ENCODE data around the gene FBXW12.

The FBXW12 gene

DNA sequence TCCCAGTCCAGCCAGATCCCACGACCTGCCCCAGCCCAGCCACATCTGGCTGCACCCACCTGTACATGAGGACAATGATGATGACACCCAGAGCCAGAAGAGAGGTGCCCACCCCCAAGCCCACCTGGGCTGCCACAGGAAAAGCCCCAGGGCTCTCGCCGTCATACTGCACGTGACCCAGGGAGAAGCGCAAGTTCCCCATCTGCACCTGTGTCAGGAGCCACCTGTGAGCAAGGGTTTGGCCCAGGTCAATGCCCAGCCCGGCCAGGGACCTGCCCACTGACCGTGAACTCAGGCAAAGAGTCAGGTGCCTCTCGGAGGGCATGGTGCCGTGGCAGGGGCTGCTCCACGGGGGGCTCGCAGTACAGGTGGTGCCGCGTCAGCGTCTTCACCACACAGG lies 41.6 kb downstream of the FBXW12 start:
- in situ Hi-C loops (cut with HindIII; ENCODE audit: low pct_unique_long_range_greater_than_20kb, low sequenced_read_pairs): no loop called here
- no peak for TF ChIP-seq JUND (IDR thresholded peaks at IDR 0.05; ENCODE audit: low read depth)
- DNase-seq (ENCODE audit: low read depth in 1 of 2, low spot score in 1 of 2): no peak

GRCh38 chr3:48414376-48415250 lies 42.6 kb downstream of the FBXW12 start:
- TF ChIP-seq JUND (IDR thresholded peaks at IDR 0.05; ENCODE audit: low read depth): no peak
- in situ Hi-C loops (cut with HindIII; ENCODE audit: low pct_unique_long_range_greater_than_20kb, low sequenced_read_pairs): no loop called here
- no peak for DNase-seq (ENCODE audit: low read depth in 1 of 2, low spot score in 1 of 2)

GRCh38 chr3:48415251-48415953 lies 43.4 kb downstream of the FBXW12 start:
- no peak for DNase-seq (ENCODE audit: low read depth in 1 of 2, low spot score in 1 of 2)
- in situ Hi-C loops (cut with HindIII; ENCODE audit: low pct_unique_long_range_greater_than_20kb, low sequenced_read_pairs): no loop called here
- no peak for TF ChIP-seq JUND (IDR thresholded peaks at IDR 0.05; ENCODE audit: low read depth)

DNA sequence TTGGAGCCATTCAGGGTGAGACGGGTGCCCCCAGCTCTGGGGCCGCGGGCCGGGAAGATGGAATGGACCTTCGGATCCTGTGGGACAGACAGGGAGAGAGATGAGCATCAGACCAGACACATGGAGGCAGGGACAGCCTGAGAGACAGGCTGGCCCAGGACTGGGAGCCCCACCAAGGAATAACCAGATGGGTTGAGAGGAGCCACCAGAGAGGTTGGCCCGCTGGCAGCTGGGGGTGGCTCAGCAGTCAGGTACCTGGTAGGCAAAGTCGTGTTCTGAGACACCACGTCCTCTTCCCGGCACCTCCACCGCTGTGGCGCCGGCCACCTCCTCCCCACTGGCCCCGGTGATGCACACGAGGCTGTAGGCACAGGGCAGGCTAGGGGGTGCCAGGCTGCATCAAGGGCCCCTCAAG lies 44.1 kb downstream of the FBXW12 start:
- no peak for DNase-seq (ENCODE audit: low read depth in 1 of 2, low spot score in 1 of 2)
- TF ChIP-seq JUND (IDR thresholded peaks at IDR 0.05; ENCODE audit: low read depth): no peak
- in situ Hi-C loops (cut with HindIII; ENCODE audit: low pct_unique_long_range_greater_than_20kb, low sequenced_read_pairs): no loop called here

DNA sequence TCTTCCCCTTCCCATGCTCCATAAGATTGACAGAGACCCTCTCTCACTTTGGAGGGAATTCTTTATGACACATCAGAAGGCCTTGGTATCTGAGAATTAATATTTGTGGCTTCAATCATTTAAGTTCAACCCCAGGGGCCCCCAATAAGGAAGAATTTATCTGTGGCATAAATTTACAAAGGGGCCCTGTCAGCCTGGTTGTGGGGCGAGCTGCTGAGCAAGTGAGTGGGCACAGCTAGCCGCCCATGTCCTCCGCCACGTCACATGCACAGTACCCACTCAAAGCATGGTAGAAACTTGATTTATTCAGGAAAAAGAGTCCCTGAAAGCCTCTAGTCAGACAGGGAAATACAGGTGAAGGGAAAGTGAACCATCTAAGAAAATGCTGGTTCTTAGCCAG lies 44.5 kb downstream of the FBXW12 start:
- in situ Hi-C loops (cut with HindIII; ENCODE audit: low pct_unique_long_range_greater_than_20kb, low sequenced_read_pairs): no loop called here
- TF ChIP-seq JUND (IDR thresholded peaks at IDR 0.05; ENCODE audit: low read depth): no peak
- DNase-seq (ENCODE audit: low read depth in 1 of 2, low spot score in 1 of 2): no peak

GRCh38 chr3:48417529-48418108 lies 45.6 kb downstream of the FBXW12 start:
- in situ Hi-C loops (cut with HindIII; ENCODE audit: low pct_unique_long_range_greater_than_20kb, low sequenced_read_pairs): no loop called here
- TF ChIP-seq JUND (IDR thresholded peaks at IDR 0.05; ENCODE audit: low read depth): no peak
- DNase-seq (ENCODE audit: low read depth in 1 of 2, low spot score in 1 of 2): no peak

- in situ Hi-C loops (cut with HindIII; ENCODE audit: low pct_unique_long_range_greater_than_20kb, low sequenced_read_pairs): no loop called here
- no peak for DNase-seq (ENCODE audit: low read depth in 1 of 2, low spot score in 1 of 2)
- TF ChIP-seq JUND (IDR thresholded peaks at IDR 0.05; ENCODE audit: low read depth): no peak
Measured at GRCh38 chr3:48418140-48418539, 46.1 kb downstream of the FBXW12 start.

GRCh38 chr3:48418651-48419050 lies 46.6 kb downstream of the FBXW12 start:
- no peak for DNase-seq (ENCODE audit: low read depth in 1 of 2, low spot score in 1 of 2)
- in situ Hi-C loops (cut with HindIII; ENCODE audit: low pct_unique_long_range_greater_than_20kb, low sequenced_read_pairs): no loop called here
- no peak for TF ChIP-seq JUND (IDR thresholded peaks at IDR 0.05; ENCODE audit: low read depth)

GRCh38 chr3:48419149-48419548 lies 47.1 kb downstream of the FBXW12 start:
- DNase-seq (ENCODE audit: low read depth in 1 of 2, low spot score in 1 of 2): no peak
- no peak for TF ChIP-seq JUND (IDR thresholded peaks at IDR 0.05; ENCODE audit: low read depth)
- in situ Hi-C loops (cut with HindIII; ENCODE audit: low pct_unique_long_range_greater_than_20kb, low sequenced_read_pairs): no loop called here

DNA sequence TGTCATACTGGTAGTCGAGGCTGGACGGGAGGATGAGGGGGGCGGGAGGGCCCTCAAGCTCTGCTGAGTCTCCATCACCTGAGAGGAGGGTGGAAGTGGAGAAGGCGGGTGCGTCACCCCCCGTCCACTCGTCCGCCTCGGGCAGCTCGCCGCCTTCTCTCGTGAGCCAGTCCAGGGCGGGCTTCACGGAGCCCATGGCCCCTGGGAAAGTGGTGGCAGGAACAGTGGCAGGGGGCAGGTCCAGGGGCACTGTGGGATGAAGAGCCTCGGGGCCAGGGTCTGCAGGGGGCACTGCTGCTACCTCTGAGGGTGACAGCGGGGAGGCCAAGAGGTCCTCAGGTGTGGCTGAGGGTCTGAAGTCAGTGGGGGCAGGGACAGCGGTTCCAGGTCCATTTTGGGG lies 47.6 kb downstream of the FBXW12 start:
- no peak for TF ChIP-seq JUND (IDR thresholded peaks at IDR 0.05; ENCODE audit: low read depth)
- no peak for DNase-seq (ENCODE audit: low read depth in 1 of 2, low spot score in 1 of 2)
- in situ Hi-C loops (cut with HindIII; ENCODE audit: low pct_unique_long_range_greater_than_20kb, low sequenced_read_pairs): no loop called here

- TF ChIP-seq JUND (IDR thresholded peaks at IDR 0.05; ENCODE audit: low read depth): no peak
- DNase-seq (ENCODE audit: low read depth in 1 of 2, low spot score in 1 of 2): no peak
- in situ Hi-C loops (cut with HindIII; ENCODE audit: low pct_unique_long_range_greater_than_20kb, low sequenced_read_pairs): no loop called here
Measured at GRCh38 chr3:48420561-48420960, 48.5 kb downstream of the FBXW12 start.

- in situ Hi-C loops (cut with HindIII; ENCODE audit: low pct_unique_long_range_greater_than_20kb, low sequenced_read_pairs): no loop called here
- no peak for TF ChIP-seq JUND (IDR thresholded peaks at IDR 0.05; ENCODE audit: low read depth)
- no peak for DNase-seq (ENCODE audit: low read depth in 1 of 2, low spot score in 1 of 2)
Measured at GRCh38 chr3:48422272-48422671, 50.3 kb downstream of the FBXW12 start.

- TF ChIP-seq JUND (IDR thresholded peaks at IDR 0.05; ENCODE audit: low read depth): no peak
- DNase-seq (ENCODE audit: low read depth in 1 of 2, low spot score in 1 of 2): no peak
- in situ Hi-C loops (cut with HindIII; ENCODE audit: low pct_unique_long_range_greater_than_20kb, low sequenced_read_pairs): no loop called here
Measured at GRCh38 chr3:48422681-48423080, 50.7 kb downstream of the FBXW12 start.

All from T47D (cell line).